GM12878 (cell line): ENCODE results near the gene RAB22A. TPM values are rescaled to one million over a fixed set of nuclear protein-coding genes. Genes with fewer than 3 reads are reported as not detected.

Experiments used
- ATAC-seq: fragments of 200-7000 bp; cut with Tn5 transposase; 3 replicates; pipeline ENCODE4 v1.9.1; 2020; ENCODE audit warnings: mild to moderate bottlenecking, moderate library complexity
- BruUV-seq: library from RNA; stranded (reverse); fragments of 400-500 nt; replicated peaks from 2 replicates; lab custom pipeline; 2021; lab: Mats Ljungman, UMichigan
- CTCF ChIA-PET: fragments of 300-600 bp; sonication (Branson Sonifier 250); formaldehyde crosslinking; extraction: SDS; loops from one replicate; lab custom pipeline; 2021; ENCODE audit warnings: inconsistent platforms; lab: Yijun Ruan, JAX
- POLR2A ChIA-PET: fragments of 350-600 bp; formaldehyde crosslinking; extraction: SDS; loops from one replicate; lab custom pipeline; 2021; ENCODE audit warnings: inconsistent platforms; lab: Charles Lee
- RAD21 ChIA-PET: fragments of 300-600 bp; sonication (Branson Sonifier 250); formaldehyde crosslinking; loops from one replicate; lab custom pipeline; 2023; ENCODE audit warnings: antibody characterized with exemption; ENCODE audit not compliant: unreplicated experiment; lab: Charles Lee
- SMC1A ChIA-PET: fragments of 300-600 bp; sonication (Branson Sonifier 250); formaldehyde crosslinking; loops from one replicate; lab custom pipeline; 2023; ENCODE audit not compliant: unreplicated experiment, uncharacterized antibody; lab: Charles Lee
- DNase-seq: peaks from one replicate; pipeline ENCODE4 v3.0.0-alpha.2; 2011; ENCODE audit warnings: low read depth, low spot score
- FAIRE-seq: peaks from 3 replicates; lab custom pipeline; 2011; peaks lifted over from hg19 to GRCh38; lab: Jason Lieb, UNC
- H2AFZ ChIP-seq: 2 replicates; pipeline ENCODE4 v1.6.0; 2011; ENCODE audit warnings: low read depth, low read length, control low read depth; ENCODE audit not compliant: control insufficient read depth
- H3K27ac ChIP-seq: 2 replicates; pipeline ENCODE4 v1.5.1; 2011; ENCODE audit warnings: control low read depth; ENCODE audit not compliant: control insufficient read depth, insufficient read depth
- H3K27me3 ChIP-seq, 2 experiments: replicated peaks in 1 of 2; 2 replicates each; pipeline versions ENCODE4 v1.6.0 to v1.6.1; 2011; ENCODE audit warnings: low read length in 1 of 2; ENCODE audit not compliant: control insufficient read depth in 2 of 2, insufficient read depth in 2 of 2
- H3K36me3 ChIP-seq, 2 experiments: 2 replicates each; pipeline ENCODE4 v1.5.1; 2011; ENCODE audit warnings: low read length in 1 of 2; ENCODE audit not compliant: control insufficient read depth in 2 of 2, insufficient read depth in 2 of 2
- H3K4me1 ChIP-seq: 2 replicates; pipeline ENCODE4 v1.6.1; 2011; ENCODE audit warnings: mild to moderate bottlenecking, low read length, moderate library complexity, mixed read lengths; ENCODE audit not compliant: control insufficient read depth, insufficient read depth
- H3K4me2 ChIP-seq: 2 replicates; pipeline ENCODE4 v1.6.0; 2011; ENCODE audit warnings: control low read depth; ENCODE audit not compliant: control insufficient read depth, insufficient read depth
- H3K4me3 ChIP-seq: fragments of 200-600 bp; sonication (generic); 2 replicates; pipeline ENCODE4 v1.5.1; 2016
- H3K79me2 ChIP-seq: 2 replicates; pipeline ENCODE4 v1.6.0; 2011; ENCODE audit warnings: low read length; ENCODE audit not compliant: control insufficient read depth, insufficient read depth
- H3K9ac ChIP-seq: 2 replicates; pipeline ENCODE4 v1.8.0; 2011; ENCODE audit warnings: low read length, control low read depth, mixed read lengths; ENCODE audit not compliant: control insufficient read depth, insufficient read depth
- H3K9me3 ChIP-seq: replicated peaks from 3 replicates; pipeline ENCODE4 v1.5.1; 2011; ENCODE audit warnings: mild to moderate bottlenecking, low read length; ENCODE audit not compliant: control insufficient read depth, insufficient read depth
- H4K20me1 ChIP-seq: 2 replicates; pipeline ENCODE4 v1.6.0; 2011; ENCODE audit not compliant: control insufficient read depth, insufficient read depth
- CHD2 ChIP-seq: IDR thresholded peaks from 2 replicates; pipeline ENCODE4 v1.6.1; 2011; ENCODE audit warnings: low read depth, low read length, improper control_type of control experiment, borderline replicate concordance
- ESRRA ChIP-seq: IDR thresholded peaks from 2 replicates; pipeline ENCODE4 v1.6.1; 2012; ENCODE audit warnings: mild to moderate bottlenecking, low read length, improper control_type of control experiment
- HCFC1 ChIP-seq: fragments of 150-350 bp; IDR thresholded peaks from 2 replicates; pipeline ENCODE4 v1.6.1; 2014; ENCODE audit warnings: low read length
- IRF3 ChIP-seq: fragments of 450-650 bp; IDR thresholded peaks from 2 replicates; pipeline ENCODE4 v1.6.1; 2014; ENCODE audit warnings: mild to moderate bottlenecking
- RB1 ChIP-seq: fragments of 450-650 bp; formaldehyde crosslinking; IDR thresholded peaks from 2 replicates; pipeline ENCODE4 v1.6.1; 2017; ENCODE audit warnings: mild to moderate bottlenecking, borderline replicate concordance
- ZBTB4 ChIP-seq: fragments of 450-650 bp; formaldehyde crosslinking; IDR thresholded peaks from 2 replicates; pipeline ENCODE4 v1.4.0; 2022; ENCODE audit warnings: mild to moderate bottlenecking, moderate library complexity
- ZBTB40 ChIP-seq: fragments of 450-650 bp; IDR thresholded peaks from 2 replicates; pipeline ENCODE4 v1.6.1; 2016; ENCODE audit warnings: mild to moderate bottlenecking, moderate library complexity, borderline replicate concordance
- WGBS: methylation state at CpG from one replicate; pipeline ENCODE4 v1.1.6; 2016; ENCODE audit warnings: low lambda C conversion rate; ENCODE audit not compliant: insufficient replicate concordance, insufficient coverage; ENCODE audit errors: missing lambda C conversion rate; 5-methylcytosine and 5-hydroxymethylcytosine counted together
- in situ Hi-C: fragments of 300-500 bp; cut with MboI; formaldehyde crosslinking; loops from 9 replicates; pipeline ENCODE4 v1.14.3; 2018; ENCODE audit warnings: mixed read lengths
- intact Hi-C: fragments of 100-400 bp; cut with micrococcal nuclease; formaldehyde crosslinking; loops from one replicate; pipeline ENCODE4 v1.14.2; 2022; ENCODE audit not compliant: unreplicated experiment
- polyA plus RNA-seq, 11 experiments: library from polyadenylated mRNA; depleted of rRNA in 4 of 11; unstranded in 6 of 11; stranded (reverse) in 5 of 11; fragments of >200 nt; fragmentation: Nextera tagmentation in 4 of 11; fragmentation: Illumina TruSeq in 1 of 11; extraction: Ambion mirVana in 4 of 11; extraction: Trizol in 1 of 11; gene quantifications; 1 replicate in 1 of 11; 2 replicates in 10 of 11; pipeline versions ENCODE4 v1.2.1 to v1.2.3, GENCODE V29; 2011 to 2016; ENCODE audit warnings: inconsistent platforms in 2 of 11, missing spikeins in 2 of 11, low read depth in 1 of 11
- total RNA-seq, 4 experiments: library from RNA; depleted of rRNA in 3 of 4; stranded (reverse); fragments of >200 nt in 3 of 4; fragmentation: Illumina TruSeq in 1 of 4; extraction: Trizol in 1 of 4; gene quantifications; 2 replicates each; pipeline versions ENCODE4 v1.2.1 to v1.2.3, GENCODE V29; 2013 to 2021
- TF ChIP-seq, protein P1 (sequence below): fragments of 450-650 bp; IDR thresholded peaks from 2 replicates; pipeline ENCODE4 v1.6.1; 2017; ENCODE audit warnings: low read depth, mild to moderate bottlenecking, moderate library complexity
- TF ChIP-seq, protein P2 (sequence below): IDR thresholded peaks from 2 replicates; pipeline ENCODE4 v1.6.1; 2012; ENCODE audit warnings: mild to moderate bottlenecking, low read depth, low read length

RAB22A gene
- total and polyA plus RNA-seq, 10 of the 15 experiments (the other 5 are each of a cell fraction or from before 2014, with no cell fraction given): 2.7 to 12.0 (median 10.0) TPM

GRCh38 chr20:58375759-58376352 lies 66.3 kb downstream of the RAB22A start:
- Histone ChIP-seq H3K9me3 (no peaks in the 10 kb centered on the region; the same call in 2 of the 3 replicates), H3K36me3 (no peaks in the 10 kb centered on the region), H2AFZ (no peak overlapping the region), H3K9ac (no peak overlapping the region), H3K79me2 (no peaks in the 10 kb centered on the region), H3K27ac (no peak overlapping the region), H3K4me1 (no peaks in the 10 kb centered on the region; the same call in 1 of the 2 replicates), H3K4me2 (no peak overlapping the region), H3K27me3 (no peaks in the 10 kb centered on the region), H3K4me3 (no peak overlapping the region), H4K20me1 (no peaks in the 10 kb centered on the region)
- ChIA-PET CTCF (no interaction called here), SMC1A (interaction anchor here (1.4 kb wide), 1 partner anchor 11 kb away, joined by 3 read pairs; no protein-coding TSS in a partner anchor), RAD21 (no interaction called here), POLR2A (no interaction called here)
- no TSS peak for BruUV-seq
- no peak for DNase-seq
- FAIRE-seq: no peak
- intact Hi-C loops: no loop called here
- no peak for ATAC-seq
- WGBS: 64% methylated on average over 10 of the region's 10 CpGs
- in situ Hi-C loops: no loop called here
- no peak for TF ChIP-seq ESRRA
- TF ChIP-seq IRF3: no peak
- no peak for TF ChIP-seq ZBTB40
- TF ChIP-seq ZBTB4 (CRISPR knock-in tag): no peak
- TF ChIP-seq RB1: no peak
- TF ChIP-seq, protein P1, sequence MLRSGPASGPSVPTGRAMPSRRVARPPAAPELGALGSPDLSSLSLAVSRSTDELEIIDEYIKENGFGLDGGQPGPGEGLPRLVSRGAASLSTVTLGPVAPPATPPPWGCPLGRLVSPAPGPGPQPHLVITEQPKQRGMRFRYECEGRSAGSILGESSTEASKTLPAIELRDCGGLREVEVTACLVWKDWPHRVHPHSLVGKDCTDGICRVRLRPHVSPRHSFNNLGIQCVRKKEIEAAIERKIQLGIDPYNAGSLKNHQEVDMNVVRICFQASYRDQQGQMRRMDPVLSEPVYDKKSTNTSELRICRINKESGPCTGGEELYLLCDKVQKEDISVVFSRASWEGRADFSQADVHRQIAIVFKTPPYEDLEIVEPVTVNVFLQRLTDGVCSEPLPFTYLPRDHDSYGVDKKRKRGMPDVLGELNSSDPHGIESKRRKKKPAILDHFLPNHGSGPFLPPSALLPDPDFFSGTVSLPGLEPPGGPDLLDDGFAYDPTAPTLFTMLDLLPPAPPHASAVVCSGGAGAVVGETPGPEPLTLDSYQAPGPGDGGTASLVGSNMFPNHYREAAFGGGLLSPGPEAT: no peak
- no peak for TF ChIP-seq CHD2
- TF ChIP-seq, protein P2, sequence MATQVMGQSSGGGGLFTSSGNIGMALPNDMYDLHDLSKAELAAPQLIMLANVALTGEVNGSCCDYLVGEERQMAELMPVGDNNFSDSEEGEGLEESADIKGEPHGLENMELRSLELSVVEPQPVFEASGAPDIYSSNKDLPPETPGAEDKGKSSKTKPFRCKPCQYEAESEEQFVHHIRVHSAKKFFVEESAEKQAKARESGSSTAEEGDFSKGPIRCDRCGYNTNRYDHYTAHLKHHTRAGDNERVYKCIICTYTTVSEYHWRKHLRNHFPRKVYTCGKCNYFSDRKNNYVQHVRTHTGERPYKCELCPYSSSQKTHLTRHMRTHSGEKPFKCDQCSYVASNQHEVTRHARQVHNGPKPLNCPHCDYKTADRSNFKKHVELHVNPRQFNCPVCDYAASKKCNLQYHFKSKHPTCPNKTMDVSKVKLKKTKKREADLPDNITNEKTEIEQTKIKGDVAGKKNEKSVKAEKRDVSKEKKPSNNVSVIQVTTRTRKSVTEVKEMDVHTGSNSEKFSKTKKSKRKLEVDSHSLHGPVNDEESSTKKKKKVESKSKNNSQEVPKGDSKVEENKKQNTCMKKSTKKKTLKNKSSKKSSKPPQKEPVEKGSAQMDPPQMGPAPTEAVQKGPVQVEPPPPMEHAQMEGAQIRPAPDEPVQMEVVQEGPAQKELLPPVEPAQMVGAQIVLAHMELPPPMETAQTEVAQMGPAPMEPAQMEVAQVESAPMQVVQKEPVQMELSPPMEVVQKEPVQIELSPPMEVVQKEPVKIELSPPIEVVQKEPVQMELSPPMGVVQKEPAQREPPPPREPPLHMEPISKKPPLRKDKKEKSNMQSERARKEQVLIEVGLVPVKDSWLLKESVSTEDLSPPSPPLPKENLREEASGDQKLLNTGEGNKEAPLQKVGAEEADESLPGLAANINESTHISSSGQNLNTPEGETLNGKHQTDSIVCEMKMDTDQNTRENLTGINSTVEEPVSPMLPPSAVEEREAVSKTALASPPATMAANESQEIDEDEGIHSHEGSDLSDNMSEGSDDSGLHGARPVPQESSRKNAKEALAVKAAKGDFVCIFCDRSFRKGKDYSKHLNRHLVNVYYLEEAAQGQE: no peak
- TF ChIP-seq HCFC1: no peak
